ENCODE measurements around the gene ARMCX2. TPM values are rescaled to one million over a fixed set of nuclear protein-coding genes. Genes with fewer than 3 reads are reported as not detected.

The ARMCX2 gene
- total RNA-seq (2021) = 4.4 and 5.2 TPM in 2 replicates
- Bru-seq, nascent RNA = percentile 10 among the genes with signal in this experiment
- percentile 34 among the genes with signal in this experiment for BruChase-seq, experiment 1, labeled RNA remaining after a 2-hour chase
- BruChase-seq, experiment 2, labeled RNA remaining after a 6-hour chase = percentile 34 among the genes with signal in this experiment
- long read RNA-seq, partial matches to known transcripts = 1 of 3 reads
- long read RNA-seq, other reads (novel, unspliced or antisense) = 0 of 3 reads

GRCh38 chrX:101659601-101660063 is at the start of gene ARMCX2:
ARMCX2 (minus strand) TSS chrX:101659850; CDS start chrX:101657588, 2,262 bp downstream.
- intact Hi-C loops (cut with micrococcal nuclease; ENCODE audit: unreplicated experiment) = no loop called here
- no peak within 1 kb of the TSS for H3K27ac ChIP-seq
- no peaks in the 10 kb centered on the region for H3K9me3 ChIP-seq (ENCODE audit: insufficient read depth, low read depth)
- 0 out of 2 replicates have a peak, but pooled peaks cover 31% of the 10 kb centered on the region for H3K27me3 ChIP-seq (ENCODE audit: insufficient read depth, low read depth)
- no peaks in the 10 kb centered on the region for H3F3A ChIP-seq (ENCODE audit: insufficient read depth, low read depth)
- no peak for TF ChIP-seq EZH2 (IDR thresholded peaks at IDR 0.05; ENCODE audit: low read depth)
- BruUV-seq (replicated peaks) = no TSS peak
- no peaks in the 10 kb centered on the region for H3K36me3 ChIP-seq (ENCODE audit: low read depth)
- H3K4me2 ChIP-seq = peak within 1 kb of the TSS; percentile 68
- H3K4me1 ChIP-seq (replicated peaks; ENCODE audit: insufficient read depth) = no peaks in the 10 kb centered on the region
- POLR2A ChIA-PET (ENCODE audit: unreplicated experiment) = no interaction called here
- H3K9me2 ChIP-seq (ENCODE audit: insufficient read depth) = no peaks in the 10 kb centered on the region
- CTCF ChIA-PET = no interaction called here
- H2AFZ ChIP-seq = peak within 1 kb of the TSS; percentile 94
- H3K4me3 ChIP-seq = peak within 1 kb of the TSS; percentile 60
- no peaks in the 10 kb centered on the region for H4K20me1 ChIP-seq (ENCODE audit: insufficient read depth)
- H3K79me2 ChIP-seq (ENCODE audit: low read depth) = no peaks in the 10 kb centered on the region
- DNase-seq = no peak

GRCh38 chrX:101709384-101709783 is 49.7 kb upstream of the ARMCX2 start:
- BruUV-seq (replicated peaks) = no TSS peak
- Histone ChIP-seq H3K36me3 (ENCODE audit: low read depth) (no peaks in the 10 kb centered on the region), H3K9me2 (ENCODE audit: insufficient read depth) (no peaks in the 10 kb centered on the region), H3K4me1 (replicated peaks; ENCODE audit: insufficient read depth) (no peaks in the 10 kb centered on the region), H2AFZ (no peak overlapping the region), H3K4me2 (no peak overlapping the region), H3K9me3 (ENCODE audit: insufficient read depth, low read depth) (no peaks in the 10 kb centered on the region), H3K27ac (no peak overlapping the region), H3F3A (ENCODE audit: insufficient read depth, low read depth) (no peaks in the 10 kb centered on the region), H3K27me3 (ENCODE audit: insufficient read depth, low read depth) (no peaks in the 10 kb centered on the region), H3K79me2 (ENCODE audit: low read depth) (no peaks in the 10 kb centered on the region), H3K4me3 (no peak overlapping the region), H4K20me1 (ENCODE audit: insufficient read depth) (no peaks in the 10 kb centered on the region)
- ChIA-PET POLR2A (ENCODE audit: unreplicated experiment) (no interaction called here), CTCF (no interaction called here)
- TF ChIP-seq CTCF (conservative IDR thresholded peaks at IDR 0.05) = no peak
- TF ChIP-seq EZH2 (IDR thresholded peaks at IDR 0.05; ENCODE audit: low read depth) = no peak
- intact Hi-C loops (cut with micrococcal nuclease; ENCODE audit: unreplicated experiment) = no loop called here
- DNase-seq = no peak

GRCh38 chrX:101708163-101708562 is 48.5 kb upstream of the ARMCX2 start:
- DNase-seq = no peak
- Histone ChIP-seq H3K9me2 (ENCODE audit: insufficient read depth) (no peaks in the 10 kb centered on the region), H3K79me2 (ENCODE audit: low read depth) (no peaks in the 10 kb centered on the region), H3K4me1 (replicated peaks; ENCODE audit: insufficient read depth) (no peaks in the 10 kb centered on the region), H2AFZ (no peak overlapping the region), H3K9me3 (ENCODE audit: insufficient read depth, low read depth) (no peaks in the 10 kb centered on the region), H3K36me3 (ENCODE audit: low read depth) (no peaks in the 10 kb centered on the region), H3K27me3 (ENCODE audit: insufficient read depth, low read depth) (no peaks in the 10 kb centered on the region), H3K27ac (no peak overlapping the region), H3K4me3 (no peak overlapping the region), H4K20me1 (ENCODE audit: insufficient read depth) (no peaks in the 10 kb centered on the region), H3K4me2 (no peak overlapping the region), H3F3A (ENCODE audit: insufficient read depth, low read depth) (no peaks in the 10 kb centered on the region)
- TF ChIP-seq EZH2 (IDR thresholded peaks at IDR 0.05; ENCODE audit: low read depth) (no peak), CTCF (conservative IDR thresholded peaks at IDR 0.05) (no peak)
- ChIA-PET CTCF (no interaction called here), POLR2A (ENCODE audit: unreplicated experiment) (no interaction called here)
- intact Hi-C loops (cut with micrococcal nuclease; ENCODE audit: unreplicated experiment) = no loop called here
- no TSS peak for BruUV-seq (replicated peaks)

GRCh38 chrX:101693476-101693875 is 33.8 kb upstream of the ARMCX2 start:
- H4K20me1 ChIP-seq (ENCODE audit: insufficient read depth) = no peaks in the 10 kb centered on the region
- DNase-seq = no peak
- no peak overlapping the region for H3K4me2 ChIP-seq
- no peaks in the 10 kb centered on the region for H3K9me2 ChIP-seq (ENCODE audit: insufficient read depth)
- intact Hi-C loops (cut with micrococcal nuclease; ENCODE audit: unreplicated experiment) = no loop called here
- H3K36me3 ChIP-seq (ENCODE audit: low read depth) = no peaks in the 10 kb centered on the region
- no peaks in the 10 kb centered on the region for H3K4me1 ChIP-seq (replicated peaks; ENCODE audit: insufficient read depth)
- H3K27ac ChIP-seq = no peak overlapping the region
- H3F3A ChIP-seq (ENCODE audit: insufficient read depth, low read depth) = no peaks in the 10 kb centered on the region
- CTCF ChIA-PET = no interaction called here
- BruUV-seq (replicated peaks) = no TSS peak
- peaks cover 12% of the 10 kb centered on the region; the same call in 1 of the 2 replicates for H3K27me3 ChIP-seq (ENCODE audit: insufficient read depth, low read depth)
- TF ChIP-seq EZH2 (IDR thresholded peaks at IDR 0.05; ENCODE audit: low read depth) = no peak
- H3K79me2 ChIP-seq (ENCODE audit: low read depth) = no peaks in the 10 kb centered on the region
- H3K9me3 ChIP-seq (ENCODE audit: insufficient read depth, low read depth) = no peaks in the 10 kb centered on the region
- no peak overlapping the region for H2AFZ ChIP-seq
- H3K4me3 ChIP-seq = no peak overlapping the region
- POLR2A ChIA-PET (ENCODE audit: unreplicated experiment) = no interaction called here

Measured in PC-9 (cell line).